GM11168 (cell line): ENCODE measurements around the gene PTCD2.

Source experiments
- in situ Hi-C: fragments of 300-500 bp; cut with MboI; formaldehyde crosslinking; loops from one replicate; pipeline ENCODE4 v1.12.0; 2022; ENCODE audit warnings: low sequenced_read_pairs; ENCODE audit not compliant: unreplicated experiment

The PTCD2 gene, protein sequence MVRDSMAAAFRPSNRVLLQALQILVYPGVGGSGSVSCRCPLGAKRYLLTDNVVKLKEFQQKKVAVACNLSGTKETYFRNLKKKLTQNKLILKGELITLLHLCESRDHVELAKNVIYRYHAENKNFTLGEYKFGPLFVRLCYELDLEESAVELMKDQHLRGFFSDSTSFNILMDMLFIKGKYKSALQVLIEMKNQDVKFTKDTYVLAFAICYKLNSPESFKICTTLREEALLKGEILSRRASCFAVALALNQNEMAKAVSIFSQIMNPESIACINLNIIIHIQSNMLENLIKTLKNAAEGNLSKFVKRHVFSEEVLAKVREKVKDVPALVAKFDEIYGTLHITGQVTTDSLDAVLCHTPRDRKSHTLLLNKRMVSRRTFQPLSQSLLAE

DNA sequence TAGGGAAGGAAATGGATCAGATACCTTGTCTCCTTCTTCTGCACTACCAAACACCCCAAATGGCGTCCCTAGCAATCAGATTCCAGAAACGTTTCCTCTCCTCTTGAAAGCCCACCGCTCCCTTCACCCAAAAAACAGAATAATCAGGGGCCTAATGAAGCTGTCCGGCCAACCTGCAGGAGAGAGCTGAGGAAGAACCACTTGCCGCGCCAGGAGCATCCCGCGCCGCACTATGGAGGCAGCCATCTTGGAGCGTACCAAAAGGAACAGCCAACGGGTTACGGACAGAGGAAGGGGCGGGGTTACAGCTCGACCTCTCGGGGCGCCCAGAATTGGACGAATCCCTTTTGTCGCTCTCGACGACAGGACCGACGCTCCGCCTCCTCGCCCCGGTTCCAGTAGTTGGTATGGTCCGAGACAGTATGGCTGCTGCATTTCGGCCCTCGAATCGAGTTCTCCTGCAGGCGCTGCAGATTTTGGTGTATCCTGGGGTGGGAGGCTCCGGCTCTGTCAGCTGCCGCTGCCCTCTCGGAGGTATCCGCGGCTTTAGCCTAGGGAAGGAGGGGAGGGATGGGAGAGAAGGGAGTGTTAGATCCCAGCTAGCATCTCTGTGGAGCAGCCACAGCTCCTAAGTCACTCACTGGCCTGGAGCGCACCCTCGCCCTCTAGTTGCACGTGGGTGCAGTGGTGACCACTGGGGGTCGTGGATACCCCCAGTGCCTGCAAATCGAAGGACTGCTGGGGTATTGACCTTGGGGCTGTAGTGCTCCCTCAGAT, at the start of gene PTCD2, which contains the start of gene MRPS27:
Gene PTCD2, plus strand, starts transcription at position 398 of the 777 bp plus-strand sequence. Its CDS starts 10 bp downstream, at position 408.
Gene MRPS27, minus strand, starts transcription at position 265 of the 777 bp plus-strand sequence. Its CDS starts 19 bp downstream, at position 246.
- in situ Hi-C loops: loop anchor here (10.0 to 25.0 kb wide), 2 partner anchors 185 to 533 kb away; no protein-coding TSS in a partner anchor

GRCh38 chr5:72271702-72272101, 48.5 kb upstream of the PTCD2 start:
- in situ Hi-C loops: no loop called here

DNA sequence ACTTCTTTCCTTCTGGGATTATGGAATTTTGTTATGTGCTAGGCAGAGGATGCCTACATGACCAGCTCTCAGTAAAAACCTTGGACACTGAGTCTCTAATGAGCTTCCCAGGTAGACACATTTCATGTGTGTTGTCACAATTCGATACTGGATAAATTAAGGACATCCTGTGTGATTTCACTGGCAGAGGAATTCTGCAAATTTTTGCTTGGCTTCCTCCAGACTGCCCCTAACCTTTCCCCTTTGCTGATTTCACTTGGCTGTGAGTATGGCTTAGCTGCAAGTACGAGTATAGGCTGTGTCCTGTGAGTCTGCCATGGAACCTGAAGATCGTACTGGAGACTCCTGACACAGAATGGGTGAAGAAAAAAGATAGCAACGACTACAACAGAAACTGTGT, 47.8 kb upstream of the PTCD2 start:
- in situ Hi-C loops: no loop called here

DNA sequence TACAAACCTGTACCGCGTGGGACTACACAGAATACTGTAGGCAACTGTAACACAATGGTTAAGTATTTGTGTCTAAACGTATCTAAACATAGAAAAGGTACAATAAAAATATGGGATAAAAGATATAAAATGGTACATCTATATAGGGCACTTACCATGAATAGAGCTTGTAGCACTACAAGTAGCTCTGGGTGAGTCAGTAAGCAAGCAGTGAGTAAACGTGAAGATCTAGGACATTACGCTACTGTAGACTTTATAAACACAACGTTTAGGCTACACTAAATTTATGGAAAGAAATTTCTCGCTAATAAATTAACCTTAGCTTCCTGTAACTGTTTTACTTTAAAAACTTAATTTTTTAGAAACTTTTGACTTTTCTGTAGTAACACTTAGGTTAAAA, 46.6 kb upstream of the PTCD2 start:
- in situ Hi-C loops: no loop called here

GRCh38 chr5:72276219-72276752, 43.9 kb upstream of the PTCD2 start:
- in situ Hi-C loops: no loop called here

- in situ Hi-C loops: no loop called here
Measured at GRCh38 chr5:72280581-72281069, 39.5 kb upstream of the PTCD2 start.

DNA sequence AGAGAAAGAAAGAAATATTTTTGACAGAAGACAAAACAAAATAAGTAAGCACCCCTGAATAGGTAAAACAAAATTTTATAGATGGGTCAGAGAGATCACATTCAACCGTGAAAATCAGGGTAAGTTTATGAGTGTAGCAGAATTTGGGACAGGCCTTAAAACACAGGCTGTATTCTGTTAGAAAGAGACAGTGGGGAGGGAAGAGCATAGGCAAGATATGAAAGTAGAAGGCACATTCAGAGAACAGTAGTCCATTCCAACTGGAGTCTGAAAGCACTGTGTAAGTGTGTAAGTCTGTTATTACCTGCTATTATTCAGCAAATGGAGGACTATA, 38.8 kb upstream of the PTCD2 start:
- in situ Hi-C loops: no loop called here

DNA sequence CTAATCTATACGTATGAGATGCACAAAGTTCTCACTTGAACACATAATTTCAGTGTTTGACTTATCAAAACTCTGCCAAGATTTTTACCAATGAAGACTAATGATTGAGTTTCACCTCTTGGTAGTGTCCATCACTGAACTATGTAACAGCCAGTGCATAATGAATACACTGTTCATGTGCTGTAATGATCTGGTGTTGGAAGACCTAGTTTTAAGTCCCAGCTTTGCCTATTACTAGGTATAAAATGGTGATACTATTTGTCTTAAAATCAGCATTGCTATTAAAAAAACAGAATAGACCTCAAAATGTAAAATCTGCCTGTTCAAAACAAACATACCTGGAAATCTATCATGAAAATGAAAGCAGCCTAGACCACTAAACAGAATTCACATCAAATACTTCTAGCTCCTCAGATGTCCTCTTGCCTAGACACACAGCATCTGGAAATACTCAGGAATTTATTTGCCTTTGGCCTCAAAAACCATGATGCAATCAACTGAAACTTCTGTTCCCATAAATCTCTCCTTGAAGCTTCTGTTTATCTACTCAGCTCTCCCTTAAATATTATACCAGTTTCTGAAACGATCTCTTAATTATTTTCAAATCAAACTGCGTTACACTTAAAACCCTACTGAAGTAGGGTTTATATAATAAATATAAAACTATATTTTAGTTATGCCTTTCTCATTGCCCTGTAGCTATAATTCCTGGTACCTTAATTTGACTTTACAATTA, 38.2 kb upstream of the PTCD2 start:
- in situ Hi-C loops: no loop called here

- in situ Hi-C loops: no loop called here
Measured at GRCh38 chr5:72282878-72283277, 37.3 kb upstream of the PTCD2 start.

DNA sequence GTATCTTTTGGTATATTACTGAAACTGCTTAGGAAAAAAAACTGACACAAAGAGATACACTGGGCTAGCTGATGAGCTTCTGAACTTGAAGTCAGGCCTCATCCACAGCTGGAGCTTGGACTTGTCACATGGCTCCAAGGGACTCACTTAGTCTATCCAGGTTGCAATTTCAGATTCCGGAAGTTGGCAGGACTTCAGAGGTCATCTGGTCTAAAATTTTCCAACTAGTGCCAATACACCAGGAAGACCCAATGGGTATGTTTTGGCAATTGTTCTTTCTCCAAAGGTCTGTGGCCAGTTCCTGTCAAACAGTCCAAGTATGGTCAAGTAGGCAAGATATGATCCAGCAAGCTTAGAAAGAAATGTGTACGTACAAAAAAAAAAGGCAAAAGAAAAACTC, 36.8 kb upstream of the PTCD2 start:
- in situ Hi-C loops: no loop called here

GRCh38 chr5:72284559-72285423, 35.4 kb upstream of the PTCD2 start:
- in situ Hi-C loops: no loop called here

DNA sequence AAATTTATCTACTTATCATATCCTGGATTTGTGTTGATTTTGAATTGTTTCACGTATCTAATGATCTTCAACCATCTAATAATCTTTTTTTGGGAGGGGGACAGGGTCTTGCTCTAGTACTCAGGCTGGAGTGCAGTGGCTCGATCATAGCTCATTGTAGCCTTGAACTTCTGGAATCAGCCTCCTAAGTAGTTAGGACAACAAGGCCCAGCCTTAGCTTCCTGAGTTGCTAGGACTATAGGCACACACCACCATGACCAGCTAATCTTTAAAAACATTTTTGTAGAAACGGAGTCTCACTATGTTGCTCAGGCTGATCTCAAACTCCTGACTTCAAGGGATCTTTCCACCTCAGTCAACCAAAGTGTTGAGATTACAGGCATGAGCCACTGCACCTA, 34.8 kb upstream of the PTCD2 start:
- in situ Hi-C loops: no loop called here

DNA sequence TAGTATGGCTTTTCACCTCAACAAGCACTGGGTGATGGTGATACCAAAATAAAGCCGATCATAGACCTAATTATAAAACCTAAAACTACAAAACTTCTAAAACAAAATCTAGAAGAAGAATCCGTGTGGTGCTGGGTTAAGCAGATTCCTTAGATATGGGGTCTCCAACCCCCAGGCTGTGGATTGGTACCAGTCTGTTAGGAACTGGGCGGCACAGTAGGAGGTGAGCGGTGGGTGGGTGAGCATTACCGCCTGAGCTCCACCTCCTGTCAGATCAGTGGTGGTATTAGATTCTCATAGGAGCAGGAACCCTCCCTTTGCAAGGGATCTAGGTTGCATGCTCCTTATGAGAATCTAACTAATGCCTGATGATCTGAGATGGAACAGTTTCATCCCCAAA, 33.4 kb upstream of the PTCD2 start:
- in situ Hi-C loops: no loop called here

DNA sequence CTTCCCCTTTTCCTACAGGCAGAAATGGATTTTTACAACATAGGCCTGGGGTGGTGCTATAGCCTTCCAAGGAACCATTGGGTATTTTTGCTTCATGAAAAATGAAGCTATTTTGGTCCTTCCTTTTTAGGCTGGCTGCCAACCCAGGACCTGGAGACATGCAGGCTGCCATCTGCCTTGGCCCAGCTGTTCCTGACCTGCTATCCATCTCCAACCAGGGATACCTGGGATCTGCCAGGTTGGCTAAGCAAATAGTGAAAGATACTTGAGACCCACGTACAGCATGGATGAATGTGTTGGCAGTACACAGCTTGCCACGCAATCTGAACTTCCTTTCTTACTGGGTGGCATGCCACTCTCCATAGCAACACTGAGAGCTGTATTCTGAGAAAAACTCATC, 31.2 kb upstream of the PTCD2 start:
- in situ Hi-C loops: no loop called here

- in situ Hi-C loops: no loop called here
Measured at GRCh38 chr5:72290356-72291133, 29.6 kb upstream of the PTCD2 start.

DNA sequence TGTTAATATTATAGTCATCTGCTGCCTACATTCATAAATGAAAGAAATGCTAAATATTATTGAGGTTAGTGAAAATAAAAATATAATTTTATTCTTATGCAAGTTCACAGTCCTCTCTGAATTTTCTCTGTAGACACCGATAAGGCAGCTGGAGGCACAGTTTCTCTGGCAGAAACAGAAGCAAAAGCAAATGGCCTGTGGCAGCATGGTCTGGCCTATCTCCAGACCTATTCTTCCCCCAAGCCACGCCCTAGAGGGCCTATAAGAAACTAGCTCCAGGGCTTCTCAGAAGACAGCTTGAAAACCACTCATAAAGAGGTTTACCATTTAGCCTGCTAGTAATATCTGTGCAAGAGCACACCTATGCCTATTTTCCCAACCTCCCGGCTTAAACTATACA, 28.6 kb upstream of the PTCD2 start:
- in situ Hi-C loops: no loop called here

DNA sequence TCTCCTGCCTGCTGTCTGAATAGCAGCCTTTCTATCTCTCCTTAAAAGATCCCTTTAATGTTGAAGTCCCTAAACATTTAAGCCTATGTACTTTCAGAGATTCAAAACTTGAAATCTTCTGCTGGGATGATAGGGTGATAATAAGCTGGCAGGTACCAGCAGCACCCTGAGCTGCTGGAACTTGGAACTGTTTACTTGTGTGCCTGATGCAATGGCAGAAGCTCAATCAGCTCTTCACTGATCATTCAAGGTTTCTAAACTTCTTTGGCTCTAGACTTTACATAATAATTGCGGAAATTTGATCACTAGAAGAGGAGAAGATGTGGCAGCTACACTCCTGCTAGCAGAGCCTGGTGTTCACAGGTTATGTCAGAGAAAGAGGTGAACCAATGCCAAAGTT, 27.8 kb upstream of the PTCD2 start:
- in situ Hi-C loops: no loop called here

GRCh38 chr5:72293495-72294055, 26.6 kb upstream of the PTCD2 start:
- in situ Hi-C loops: no loop called here
